Panc1 (cell line): ENCODE measurements around the gene SMIM33.

Source experiments
- CTCF ChIP-seq: fragments of 450-650 bp; IDR thresholded peaks from 2 replicates; pipeline ENCODE4 v1.5.1; 2017; ENCODE audit warnings: mild to moderate bottlenecking
- POLR2AphosphoS5 ChIP-seq: IDR thresholded peaks from 2 replicates; pipeline ENCODE4 v1.6.1; 2012; ENCODE audit warnings: mild to moderate bottlenecking, low read depth, low read length, moderate library complexity
- TF ChIP-seq, protein P1 (sequence below), 2 experiments: IDR thresholded peaks; 2 replicates each; pipeline ENCODE4 v1.6.1; 2011 to 2012; ENCODE audit warnings: low read depth in 2 of 2, control low read depth in 1 of 2, low read length in 1 of 2, mild to moderate bottlenecking in 1 of 2, moderate library complexity in 1 of 2; ENCODE audit not compliant: insufficient read depth in 1 of 2

DNA sequence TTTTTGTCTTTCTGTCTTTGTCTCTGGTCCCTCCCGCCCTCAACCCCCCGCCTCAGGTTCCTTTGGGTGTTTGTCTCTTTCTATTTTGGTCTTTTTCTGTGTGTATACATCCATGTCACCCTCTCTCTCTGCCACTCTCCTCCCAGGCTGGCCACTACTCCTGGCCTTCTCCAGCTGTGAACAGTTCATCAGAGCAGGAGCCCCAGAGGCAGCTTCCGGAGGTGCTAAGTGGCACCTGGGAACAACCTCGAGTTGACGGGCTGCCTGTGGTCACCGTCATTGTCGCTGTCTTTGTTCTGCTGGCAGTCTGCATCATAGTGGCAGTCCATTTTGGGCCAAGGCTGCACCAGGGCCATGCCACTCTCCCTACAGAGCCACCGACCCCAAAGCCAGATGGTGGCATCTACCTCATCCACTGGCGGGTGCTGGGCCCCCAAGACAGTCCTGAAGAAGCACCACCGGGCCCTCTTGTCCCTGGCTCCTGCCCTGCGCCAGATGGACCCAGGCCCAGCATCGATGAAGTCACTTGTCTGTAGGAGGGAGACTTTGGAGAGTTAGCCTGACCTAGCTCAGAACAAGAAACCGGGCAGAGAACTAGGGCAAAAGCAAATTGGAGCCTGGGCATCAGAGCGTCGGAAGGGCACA, 1.7 kb downstream of the SMIM33 start:
- TF ChIP-seq, protein P1, sequence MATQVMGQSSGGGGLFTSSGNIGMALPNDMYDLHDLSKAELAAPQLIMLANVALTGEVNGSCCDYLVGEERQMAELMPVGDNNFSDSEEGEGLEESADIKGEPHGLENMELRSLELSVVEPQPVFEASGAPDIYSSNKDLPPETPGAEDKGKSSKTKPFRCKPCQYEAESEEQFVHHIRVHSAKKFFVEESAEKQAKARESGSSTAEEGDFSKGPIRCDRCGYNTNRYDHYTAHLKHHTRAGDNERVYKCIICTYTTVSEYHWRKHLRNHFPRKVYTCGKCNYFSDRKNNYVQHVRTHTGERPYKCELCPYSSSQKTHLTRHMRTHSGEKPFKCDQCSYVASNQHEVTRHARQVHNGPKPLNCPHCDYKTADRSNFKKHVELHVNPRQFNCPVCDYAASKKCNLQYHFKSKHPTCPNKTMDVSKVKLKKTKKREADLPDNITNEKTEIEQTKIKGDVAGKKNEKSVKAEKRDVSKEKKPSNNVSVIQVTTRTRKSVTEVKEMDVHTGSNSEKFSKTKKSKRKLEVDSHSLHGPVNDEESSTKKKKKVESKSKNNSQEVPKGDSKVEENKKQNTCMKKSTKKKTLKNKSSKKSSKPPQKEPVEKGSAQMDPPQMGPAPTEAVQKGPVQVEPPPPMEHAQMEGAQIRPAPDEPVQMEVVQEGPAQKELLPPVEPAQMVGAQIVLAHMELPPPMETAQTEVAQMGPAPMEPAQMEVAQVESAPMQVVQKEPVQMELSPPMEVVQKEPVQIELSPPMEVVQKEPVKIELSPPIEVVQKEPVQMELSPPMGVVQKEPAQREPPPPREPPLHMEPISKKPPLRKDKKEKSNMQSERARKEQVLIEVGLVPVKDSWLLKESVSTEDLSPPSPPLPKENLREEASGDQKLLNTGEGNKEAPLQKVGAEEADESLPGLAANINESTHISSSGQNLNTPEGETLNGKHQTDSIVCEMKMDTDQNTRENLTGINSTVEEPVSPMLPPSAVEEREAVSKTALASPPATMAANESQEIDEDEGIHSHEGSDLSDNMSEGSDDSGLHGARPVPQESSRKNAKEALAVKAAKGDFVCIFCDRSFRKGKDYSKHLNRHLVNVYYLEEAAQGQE (IDR thresholded peaks at IDR 0.05; ENCODE audit: insufficient read depth in 1 of 2, low read depth in 2 of 2, low read length in 1 of 2) = no peak
- TF ChIP-seq CTCF (no peak), POLR2AphosphoS5 (no peak)
